Measurements from ENCODE around the gene S100B.

- TF ChIP-seq CTCF (IDR thresholded peaks at IDR 0.05) (no peak), POLR2A (IDR thresholded peaks at IDR 0.05) (no peak)
Measured at GRCh38 chr21:46550116-46550941, 54.6 kb downstream of the S100B start.
